Cerebellar cortex (tissue), 1 donor: Measurements from ENCODE around the gene MICAL1.

Source experiments
- DNase-seq: peaks from one replicate; pipeline ENCODE4 v3.0.0-alpha.2; 2015; ENCODE audit warnings: low spot score

The MICAL1 gene

GRCh38 chr6:109455437-109456110 lies at the start of gene MICAL1:
MICAL1 (minus strand) TSS chr6:109455772; CDS start chr6:109454196, 1,576 bp downstream.
- peak; percentile 57 for DNase-seq

- DNase-seq: no peak
Observed at GRCh38 chr6:109503327-109504224, 48.0 kb upstream of the MICAL1 start.

DNA sequence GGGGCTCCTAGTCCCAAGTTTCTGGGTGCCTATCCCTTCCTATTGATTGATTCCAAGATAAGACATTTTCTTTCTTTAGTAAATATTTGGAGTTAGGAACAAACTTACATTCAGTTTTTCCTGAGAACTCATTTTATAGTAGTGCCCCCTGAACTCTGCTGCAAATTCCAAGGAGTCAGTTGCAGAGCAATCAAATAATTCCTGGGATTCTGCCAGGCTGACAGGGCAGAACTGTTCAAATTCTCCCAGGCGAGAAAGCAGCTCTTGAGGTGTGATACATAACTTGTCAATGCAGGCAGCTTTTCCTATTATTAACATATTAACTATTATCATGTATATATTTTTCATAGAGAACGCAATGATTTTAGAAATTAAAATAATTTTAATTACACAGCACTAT lies 43.4 kb upstream of the MICAL1 start:
- no peak for DNase-seq

GRCh38 chr6:109498052-109498451 lies 42.5 kb upstream of the MICAL1 start:
- DNase-seq: no peak

DNA sequence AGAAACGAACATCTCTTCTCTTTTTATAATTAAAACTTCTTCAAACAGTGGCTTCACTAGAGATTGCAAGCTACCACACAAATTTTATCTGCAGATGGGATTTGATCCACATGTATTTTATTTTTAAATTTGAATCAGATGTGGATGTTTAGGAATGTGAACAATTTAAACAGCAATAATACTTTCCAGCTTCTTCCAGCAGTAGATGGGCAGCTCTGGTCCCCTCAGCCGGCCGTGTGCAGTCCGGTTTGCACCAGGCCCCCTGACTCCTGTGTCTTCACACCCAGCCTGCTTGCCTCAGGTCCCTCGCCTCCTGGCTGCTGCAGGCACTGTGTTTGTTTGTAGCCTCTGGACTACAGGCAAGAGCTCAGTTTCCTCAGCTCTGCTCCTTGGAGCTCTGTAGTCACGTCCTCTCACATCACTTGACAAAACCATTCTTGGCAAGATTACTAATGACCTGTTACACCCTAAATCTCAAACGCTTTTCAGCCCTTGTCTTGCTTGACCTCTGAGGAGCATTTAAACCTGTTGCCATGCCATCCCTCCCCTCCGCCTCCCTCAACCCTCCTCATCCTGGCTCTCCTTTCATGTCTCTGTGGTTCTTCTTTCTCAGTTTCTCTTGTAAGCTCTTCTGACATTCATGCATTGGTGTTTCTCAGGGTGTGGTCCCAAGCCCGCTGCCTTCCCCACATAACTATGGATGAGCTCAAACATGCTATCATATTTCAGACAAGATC lies 40.6 kb upstream of the MICAL1 start:
- DNase-seq: no peak

- no peak for DNase-seq
Observed at GRCh38 chr6:109493865-109494264, 38.3 kb upstream of the MICAL1 start.

DNA sequence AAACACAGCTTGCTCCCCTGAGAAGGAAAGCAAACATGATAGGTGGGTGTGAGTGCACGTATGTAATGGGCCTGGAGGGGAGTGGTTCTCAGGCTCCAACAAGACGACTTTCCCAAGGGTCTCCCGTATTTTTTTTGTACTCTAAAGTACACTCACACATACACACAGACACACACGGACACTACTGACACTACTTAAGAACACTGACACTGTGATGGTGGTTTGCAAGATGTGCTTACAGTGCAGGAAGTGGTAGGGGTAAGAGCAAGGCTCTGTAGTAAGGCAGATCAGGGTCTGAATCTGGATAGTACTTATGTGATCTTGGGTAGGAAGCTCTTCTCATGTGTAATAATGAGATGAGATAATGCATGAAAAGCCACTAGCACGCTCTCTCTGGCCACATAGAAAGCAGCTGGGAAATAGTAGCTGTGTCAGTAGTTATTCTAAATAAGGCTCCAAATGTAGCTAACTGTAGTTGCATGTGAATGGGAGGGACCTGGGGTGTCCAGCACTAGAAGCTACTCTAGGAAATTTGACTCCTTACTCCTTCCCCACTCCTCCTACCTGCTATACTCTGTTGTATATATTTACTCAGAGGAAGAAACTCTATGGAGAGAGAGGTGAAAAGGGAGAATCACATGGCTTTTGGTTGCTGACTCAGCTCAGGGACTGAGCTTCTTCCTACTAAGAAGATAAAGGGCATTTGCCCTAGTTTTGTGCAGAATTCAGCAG lies 35.8 kb upstream of the MICAL1 start:
- no peak for DNase-seq

DNA sequence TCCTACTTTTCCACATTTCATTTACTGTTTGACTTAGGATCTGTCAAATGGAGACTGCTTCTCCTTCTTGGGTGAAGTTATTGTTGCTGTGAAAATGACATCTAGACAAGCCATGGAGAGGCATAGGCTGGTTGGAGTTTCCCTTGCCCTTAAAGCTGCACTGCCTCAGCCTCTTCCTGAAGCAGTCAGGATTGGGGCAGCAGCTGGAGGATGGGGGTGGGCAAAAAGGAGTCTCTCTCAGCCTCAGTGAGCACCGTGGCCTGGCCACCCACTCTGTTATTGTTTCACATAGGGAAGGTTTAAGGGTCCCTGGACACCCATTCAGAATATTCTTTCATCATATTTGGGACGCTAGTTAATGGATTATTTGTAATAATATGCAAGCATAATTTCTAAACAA lies 35.1 kb upstream of the MICAL1 start:
- no peak for DNase-seq

DNA sequence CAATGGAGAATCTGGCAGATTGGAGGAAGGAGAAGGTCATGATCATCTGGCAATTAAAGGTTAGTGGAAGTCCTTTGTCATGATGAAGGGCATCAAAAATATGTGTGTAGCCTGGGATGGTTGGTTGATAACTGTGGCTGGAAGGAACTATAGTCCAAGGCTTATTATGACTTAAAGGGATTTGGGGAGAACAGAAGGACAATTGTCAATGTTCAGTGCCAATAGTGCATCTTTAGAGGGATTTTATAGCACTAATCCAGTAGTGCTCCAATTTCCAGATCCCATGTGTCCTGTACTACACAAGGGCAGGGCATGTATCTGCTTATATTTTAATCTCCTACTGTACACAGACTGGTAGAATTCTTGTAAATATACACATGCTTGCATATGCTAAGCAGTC lies 32.4 kb upstream of the MICAL1 start:
- DNase-seq: no peak

- no peak for DNase-seq
Observed at GRCh38 chr6:109486068-109486467, 30.5 kb upstream of the MICAL1 start.

DNA sequence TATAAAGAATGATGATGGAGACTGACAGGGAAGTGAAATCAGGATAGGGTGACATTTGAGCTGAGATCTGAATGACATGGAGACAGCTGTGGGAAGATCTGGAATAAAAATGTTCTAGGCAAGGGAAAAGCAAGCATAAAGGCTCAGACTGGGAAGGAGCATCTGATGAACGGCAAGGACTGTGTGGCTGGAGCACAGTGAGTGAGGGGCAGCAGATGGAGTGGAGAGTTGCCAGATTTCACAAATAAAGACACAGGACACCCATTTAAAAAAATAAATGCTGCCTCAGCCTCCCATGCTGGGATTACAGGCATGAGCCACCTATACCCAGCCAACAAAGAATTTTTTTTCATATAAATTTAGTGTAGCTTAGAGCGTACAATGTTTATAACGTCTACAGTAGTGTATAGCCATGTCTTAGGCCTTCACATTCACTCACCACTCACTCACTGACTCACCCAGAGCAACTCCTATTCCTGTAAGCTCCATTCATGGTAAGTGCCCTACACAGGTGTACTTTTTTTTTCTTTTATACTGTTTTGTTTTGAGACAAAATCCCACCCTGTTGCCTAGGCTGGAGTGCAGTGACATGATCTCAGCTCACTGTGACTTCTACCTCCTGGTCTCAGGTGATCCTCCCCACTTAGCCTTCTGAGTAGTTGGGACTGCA lies 29.8 kb upstream of the MICAL1 start:
- no peak for DNase-seq

DNA sequence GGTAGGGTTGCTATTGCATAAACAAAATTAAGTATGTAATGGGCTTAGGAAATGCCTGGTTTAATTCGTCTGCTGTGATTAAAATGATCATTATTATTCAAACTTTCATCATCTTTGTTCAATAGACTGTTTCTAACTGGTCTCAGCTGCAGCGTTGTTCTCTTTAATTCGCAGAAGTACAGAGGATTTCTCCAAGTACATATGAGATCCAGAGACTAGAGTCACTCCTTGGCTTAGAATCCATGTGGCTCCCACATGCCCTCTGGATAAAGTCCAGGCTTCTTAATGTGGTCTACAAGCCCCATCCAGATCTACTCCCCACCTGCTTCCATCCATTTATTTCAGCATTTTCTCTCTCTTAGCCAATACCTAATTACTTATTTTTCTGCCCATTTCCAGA lies 28.6 kb upstream of the MICAL1 start:
- DNase-seq: peak; percentile 22

DNA sequence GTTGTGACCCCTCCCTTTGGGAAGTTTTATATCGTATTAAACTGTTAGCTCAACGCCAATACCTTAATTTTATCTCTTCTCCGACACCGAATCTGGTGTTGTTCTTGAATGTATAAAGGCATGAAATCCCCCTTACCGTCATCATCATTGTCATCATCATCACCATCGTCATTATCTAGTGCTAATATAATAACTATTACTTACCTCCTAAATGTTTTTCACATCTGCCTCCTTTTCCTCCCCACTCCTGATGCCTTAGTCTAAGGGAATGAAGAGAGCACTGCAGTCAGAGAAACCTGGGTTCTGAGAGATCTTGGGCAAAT lies 28.1 kb upstream of the MICAL1 start:
- peak; percentile 31 for DNase-seq

DNA sequence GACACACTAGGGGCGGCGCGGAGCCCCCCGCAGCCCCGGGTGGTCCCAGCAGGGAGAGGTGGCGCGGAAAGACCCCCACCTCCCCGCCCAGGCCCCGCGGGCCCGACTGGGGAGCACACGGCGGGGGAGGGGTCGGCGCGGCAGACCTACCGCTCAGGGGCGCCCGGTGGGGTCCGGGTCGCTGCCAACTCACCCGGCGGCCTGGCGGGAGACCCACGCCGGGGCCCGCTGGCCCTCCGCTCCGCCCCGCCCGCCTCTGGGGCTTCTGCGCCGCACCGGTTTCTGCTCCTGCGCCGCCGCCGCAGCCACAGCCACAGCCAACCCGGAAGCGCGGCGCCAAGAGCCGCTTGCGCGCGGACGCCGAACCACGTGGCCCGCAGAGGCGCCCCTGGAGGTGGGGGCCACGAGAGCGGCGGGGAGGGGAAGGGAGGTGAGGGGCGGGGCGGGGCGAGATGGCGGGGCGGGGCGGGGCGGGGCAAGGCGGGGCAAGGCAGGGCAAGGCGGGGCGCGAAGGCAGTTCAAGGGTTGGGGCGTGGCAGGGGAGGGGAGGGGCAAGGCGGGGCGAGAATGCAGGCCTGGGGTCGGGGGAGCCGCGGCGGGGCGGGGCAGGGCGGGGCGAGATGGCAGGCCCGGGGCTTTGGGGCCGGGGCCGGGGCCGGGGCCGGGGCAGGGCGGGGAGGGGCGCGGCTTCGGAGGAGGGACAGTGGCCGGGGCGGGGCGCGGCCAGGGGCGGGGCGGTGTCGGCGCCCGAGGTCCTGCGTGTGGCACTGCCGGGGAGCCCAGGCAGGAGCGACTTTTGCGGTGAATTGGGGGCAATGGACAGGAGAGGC lies 27.5 kb upstream of the MICAL1 start, which contains the start of gene ZBTB24:
Gene ZBTB24, minus strand, starts transcription at position 315 of the 830 bp plus-strand sequence. CDS start 1,193 bp downstream, outside the sequence.
- peak; percentile 86 for DNase-seq

DNA sequence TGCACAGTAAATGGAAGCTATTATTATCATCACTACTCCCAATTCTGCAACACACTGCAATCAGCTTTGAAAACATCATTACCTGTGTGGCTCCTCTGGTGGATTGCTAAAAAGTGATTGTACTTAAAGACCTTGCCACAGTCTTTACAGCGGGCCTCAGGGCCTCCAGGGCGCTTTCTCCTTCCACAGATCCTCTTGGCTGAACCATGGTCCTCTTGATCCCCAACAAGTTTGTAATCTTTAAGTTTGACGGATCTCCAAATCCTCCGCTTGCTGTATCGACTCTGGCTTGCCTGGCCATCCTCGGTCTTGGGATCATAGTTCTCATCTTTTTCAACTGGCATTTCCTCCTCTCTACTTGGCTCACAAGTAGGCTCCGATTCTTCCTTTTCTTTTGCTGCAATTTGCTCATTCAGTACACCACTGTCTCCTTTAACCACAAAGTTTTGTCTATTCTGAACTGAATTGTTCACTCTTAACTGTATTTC lies 25.5 kb upstream of the MICAL1 start:
- DNase-seq: no peak

DNA sequence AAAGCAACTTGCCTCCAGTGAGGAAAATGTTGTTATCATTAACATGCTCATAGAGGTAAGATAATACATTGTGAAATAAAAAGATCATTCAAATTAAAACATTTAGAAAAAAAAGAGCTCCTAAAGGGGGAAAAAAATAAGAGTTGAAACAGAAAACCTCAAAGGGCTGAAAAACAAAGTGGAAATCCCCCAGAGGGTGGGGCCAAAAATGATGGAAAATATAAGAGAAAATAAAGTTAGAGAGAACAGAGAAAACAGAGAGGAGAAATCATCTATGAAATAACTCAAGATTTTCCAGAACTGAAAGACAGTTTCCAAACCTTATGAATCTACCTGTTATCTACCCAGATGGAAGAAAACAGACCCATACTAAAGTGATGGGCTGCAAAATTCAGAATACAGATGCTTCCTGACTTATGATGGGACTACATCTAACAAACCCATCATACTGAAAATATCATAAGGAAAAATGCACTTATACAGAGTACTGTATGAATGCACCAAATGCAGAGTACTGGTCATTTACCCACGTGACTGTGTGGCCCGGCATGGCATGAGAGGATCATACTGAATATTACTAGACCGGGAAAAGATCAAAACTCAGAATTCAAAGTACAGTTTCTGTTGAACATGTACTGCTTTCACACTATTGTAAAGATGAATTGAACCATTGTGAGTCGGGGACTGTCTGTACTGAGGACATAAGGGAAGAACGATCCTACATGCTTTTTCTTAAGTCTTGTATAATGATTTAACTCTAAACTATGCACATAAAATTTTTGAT lies 23.5 kb upstream of the MICAL1 start:
- DNase-seq: no peak

GRCh38 chr6:109478222-109478805 lies 22.7 kb upstream of the MICAL1 start:
- DNase-seq: no peak

- DNase-seq: no peak
Observed at GRCh38 chr6:109477725-109478124, 22.2 kb upstream of the MICAL1 start.

- no peak for DNase-seq
Observed at GRCh38 chr6:109477184-109477583, 21.6 kb upstream of the MICAL1 start.
